Measurements from ENCODE around the gene VTA1. TPM values are rescaled to one million over a fixed set of nuclear protein-coding genes. Genes with fewer than 3 reads are reported as not detected.
"Not testable (repeated sequence)": the region's sequence is repeated elsewhere in the genome, so short reads cannot be mapped to it uniquely, and the experiment has no call there.

The VTA1 gene
- total RNA-seq, 2 experiments from 2014 or later, result 37.9 to 51.0 TPM

GRCh38 chr6:142225115-142225514 is 78.1 kb downstream of the VTA1 start:
- Histone ChIP-seq H3K4me1 (ENCODE audit: insufficient read depth, low read length, poor library complexity, severe bottlenecking) (no peaks in the 10 kb centered on the region), H3K4me3 (ENCODE audit: low read depth, low read length, poor library complexity, severe bottlenecking) (no peak overlapping the region), H3K27ac (ENCODE audit: low read depth, low read length, poor library complexity, severe bottlenecking) (no peak overlapping the region), H3K79me2 (ENCODE audit: insufficient read depth, low read depth, low read length) (no peaks in the 10 kb centered on the region), H2AFZ (ENCODE audit: low read length) (no peak overlapping the region), H3K36me3 (ENCODE audit: insufficient read depth, low read length) (peaks cover 2% of the 10 kb centered on the region; the same call in 1 of the 2 replicates), H3K9me3 (ENCODE audit: low read length) (no peaks in the 10 kb centered on the region), H3K9me2 (ENCODE audit: insufficient read depth, low read length) (no peaks in the 10 kb centered on the region), H4K20me1 (ENCODE audit: insufficient read depth, low read length) (no peaks in the 10 kb centered on the region), H3K4me2 (ENCODE audit: low read length) (no peak overlapping the region)
- no peak for DNase-seq (ENCODE audit: low spot score)
- no TSS peak for BruUV-seq (replicated peaks)
- POLR2A ChIA-PET, result interaction anchor here (1.1 kb wide), 1 partner anchor 18 kb away, joined by 3 read pairs; no protein-coding TSS in a partner anchor
- TF ChIP-seq EZH2phosphoT487 (IDR thresholded peaks at IDR 0.05; ENCODE audit: borderline replicate concordance, low read depth, low read length), result no peak
- no peak for TF ChIP-seq CTCF (conservative IDR thresholded peaks at IDR 0.05; ENCODE audit: low read length)
- CTCF ChIA-PET (ENCODE audit: unreplicated experiment), result no interaction called here
- intact Hi-C loops (cut with micrococcal nuclease; ENCODE audit: unreplicated experiment), result no loop called here

GRCh38 chr6:142225552-142225951 is 78.5 kb downstream of the VTA1 start:
- intact Hi-C loops (cut with micrococcal nuclease; ENCODE audit: unreplicated experiment), result no loop called here
- no peak overlapping the region for H2AFZ ChIP-seq (ENCODE audit: low read length)
- TF ChIP-seq EZH2phosphoT487 (IDR thresholded peaks at IDR 0.05; ENCODE audit: borderline replicate concordance, low read depth, low read length) (no peak), CTCF (conservative IDR thresholded peaks at IDR 0.05; ENCODE audit: low read length) (no peak)
- H3K9me3 ChIP-seq (ENCODE audit: low read length), result no peaks in the 10 kb centered on the region
- H3K27ac ChIP-seq (ENCODE audit: low read depth, low read length, poor library complexity, severe bottlenecking), result no peak overlapping the region
- ChIA-PET CTCF (ENCODE audit: unreplicated experiment) (no interaction called here), POLR2A (no interaction called here)
- H3K4me1 ChIP-seq (ENCODE audit: insufficient read depth, low read length, poor library complexity, severe bottlenecking), result no peaks in the 10 kb centered on the region
- no peak for DNase-seq (ENCODE audit: low spot score)
- no TSS peak for BruUV-seq (replicated peaks)
- H3K4me3 ChIP-seq (ENCODE audit: low read depth, low read length, poor library complexity, severe bottlenecking), result no peak overlapping the region
- H3K9me2 ChIP-seq (ENCODE audit: insufficient read depth, low read length), result no peaks in the 10 kb centered on the region
- no peak overlapping the region for H3K4me2 ChIP-seq (ENCODE audit: low read length)
- H3K79me2 ChIP-seq (ENCODE audit: insufficient read depth, low read depth, low read length), result no peaks in the 10 kb centered on the region
- H3K36me3 ChIP-seq (ENCODE audit: insufficient read depth, low read length), result no peaks in the 10 kb centered on the region
- no peaks in the 10 kb centered on the region for H4K20me1 ChIP-seq (ENCODE audit: insufficient read depth, low read length)

- Histone ChIP-seq H3K4me2 (ENCODE audit: low read length) (no peak overlapping the region), H4K20me1 (ENCODE audit: insufficient read depth, low read length) (no peaks in the 10 kb centered on the region), H2AFZ (ENCODE audit: low read length) (no peak overlapping the region), H3K9me3 (ENCODE audit: low read length) (no peaks in the 10 kb centered on the region), H3K4me3 (ENCODE audit: low read depth, low read length, poor library complexity, severe bottlenecking) (no peak overlapping the region), H3K4me1 (ENCODE audit: insufficient read depth, low read length, poor library complexity, severe bottlenecking) (no peaks in the 10 kb centered on the region), H3K79me2 (ENCODE audit: insufficient read depth, low read depth, low read length) (no peaks in the 10 kb centered on the region), H3K36me3 (ENCODE audit: insufficient read depth, low read length) (no peaks in the 10 kb centered on the region), H3K9me2 (ENCODE audit: insufficient read depth, low read length) (no peaks in the 10 kb centered on the region), H3K27ac (ENCODE audit: low read depth, low read length, poor library complexity, severe bottlenecking) (no peak overlapping the region)
- no peak for DNase-seq (ENCODE audit: low spot score)
- no peak for TF ChIP-seq EZH2phosphoT487 (IDR thresholded peaks at IDR 0.05; ENCODE audit: borderline replicate concordance, low read depth, low read length)
- no peak for TF ChIP-seq CTCF (conservative IDR thresholded peaks at IDR 0.05; ENCODE audit: low read length)
- CTCF ChIA-PET (ENCODE audit: unreplicated experiment), result no interaction called here
- intact Hi-C loops (cut with micrococcal nuclease; ENCODE audit: unreplicated experiment), result no loop called here
- BruUV-seq (replicated peaks), result no TSS peak
- POLR2A ChIA-PET, result no interaction called here
Observed at GRCh38 chr6:142226731-142227130, 79.7 kb downstream of the VTA1 start.

- H2AFZ ChIP-seq (ENCODE audit: low read length); DNase-seq (ENCODE audit: low spot score); intact Hi-C loops (cut with micrococcal nuclease; ENCODE audit: unreplicated experiment); BruUV-seq (replicated peaks); H4K20me1 ChIP-seq (ENCODE audit: insufficient read depth, low read length); H3K4me3 ChIP-seq (ENCODE audit: low read depth, low read length, poor library complexity, severe bottlenecking); H3K27ac ChIP-seq (ENCODE audit: low read depth, low read length, poor library complexity, severe bottlenecking); H3K9me2 ChIP-seq (ENCODE audit: insufficient read depth, low read length); H3K9me3 ChIP-seq (ENCODE audit: low read length); H3K4me1 ChIP-seq (ENCODE audit: insufficient read depth, low read length, poor library complexity, severe bottlenecking); H3K36me3 ChIP-seq (ENCODE audit: insufficient read depth, low read length); POLR2A ChIA-PET; H3K4me2 ChIP-seq (ENCODE audit: low read length); CTCF ChIA-PET (ENCODE audit: unreplicated experiment); H3K79me2 ChIP-seq (ENCODE audit: insufficient read depth, low read depth, low read length): not testable (repeated sequence)
Observed at GRCh38 chr6:142229518-142230270, 82.6 kb downstream of the VTA1 start.
